SU-DHL-6 (cell line): ENCODE measurements around the gene CD80.

Experiments
- H2AFZ ChIP-seq: fragments of 200-600 bp; sonication (generic); 2 replicates; pipeline ENCODE4 v1.6.1; 2014; ENCODE audit warnings: low read depth, mild to moderate bottlenecking, moderate library complexity, mixed read lengths, antibody characterized with exemption, low read length; ENCODE audit not compliant: severe bottlenecking
- H3F3A ChIP-seq: fragments of 200-600 bp; shearing (Covaris generic); 2 replicates; pipeline ENCODE4 v1.6.0; 2016; ENCODE audit warnings: antibody characterized with exemption, mild to moderate bottlenecking; ENCODE audit not compliant: insufficient read depth
- H3K27ac ChIP-seq: fragments of 200-600 bp; sonication (generic); 2 replicates; pipeline ENCODE4 v1.5.1; 2016; ENCODE audit warnings: low read depth, mild to moderate bottlenecking, low read length, moderate library complexity, mixed read lengths
- H3K27me3 ChIP-seq: fragments of 200-600 bp; sonication (generic), shearing (Covaris generic); 2 replicates; pipeline ENCODE4 v1.6.0; 2014; ENCODE audit warnings: mild to moderate bottlenecking, low read length
- H3K36me3 ChIP-seq: fragments of 200-600 bp; sonication (generic); 2 replicates; pipeline ENCODE4 v1.6.1; 2014; ENCODE audit warnings: mild to moderate bottlenecking, low read length, mixed read lengths
- H3K4me2 ChIP-seq: fragments of 300-600, 200-600 bp; shearing (Covaris generic), sonication (generic); 2 replicates; pipeline ENCODE4 v1.6.0; 2014; ENCODE audit warnings: low read length, low read depth, mild to moderate bottlenecking; ENCODE audit not compliant: poor library complexity, severe bottlenecking
- H3K4me3 ChIP-seq: fragments of 200-600 bp; sonication (generic); 2 replicates; pipeline ENCODE4 v1.5.1; 2014; ENCODE audit warnings: antibody characterized with exemption, low read length, mild to moderate bottlenecking, mixed read lengths; ENCODE audit not compliant: insufficient read depth, poor library complexity, severe bottlenecking
- H3K79me2 ChIP-seq: fragments of 200-600 bp; sonication (generic); 2 replicates; pipeline ENCODE4 v1.6.1; 2014; ENCODE audit warnings: mild to moderate bottlenecking, low read length, moderate library complexity; ENCODE audit not compliant: insufficient read depth
- H3K9ac ChIP-seq: fragments of 200-600 bp; sonication (generic); 2 replicates; pipeline ENCODE4 v1.7.0; 2014; ENCODE audit warnings: mild to moderate bottlenecking, low read length
- H3K9me2 ChIP-seq: fragments of 200-600 bp; sonication (generic); replicated peaks from 2 replicates; pipeline ENCODE4 v1.6.1; 2014; ENCODE audit warnings: low read length; ENCODE audit not compliant: insufficient read depth
- H3K9me3 ChIP-seq: fragments of 200-600 bp; sonication (generic); 2 replicates; pipeline ENCODE4 v1.6.1; 2014; ENCODE audit warnings: low read length, mixed read lengths; ENCODE audit not compliant: insufficient read depth
- H4K20me1 ChIP-seq: fragments of 200-600 bp; sonication (generic); 2 replicates; pipeline ENCODE4 v1.6.1; 2014; ENCODE audit warnings: low read depth, mild to moderate bottlenecking, antibody characterized with exemption, low read length, moderate library complexity, mixed read lengths
- EZH2phosphoT487 ChIP-seq: fragments of 200-600 bp; sonication (generic), shearing (Covaris generic); conservative IDR thresholded peaks from 2 replicates; pipeline ENCODE4 v1.6.1; 2018; ENCODE audit warnings: mild to moderate bottlenecking, antibody characterized with exemption, low read length, moderate library complexity, mixed read lengths
- TF ChIP-seq, protein P1 (sequence below): fragments of 200-600 bp; sonication (generic); IDR thresholded peaks from one replicate; pipeline ENCODE4 v1.5.1; 2017; ENCODE audit warnings: antibody characterized with exemption, mild to moderate bottlenecking, low read length, moderate library complexity; ENCODE audit not compliant: insufficient read depth, poor library complexity, severe bottlenecking

CD80 gene

DNA sequence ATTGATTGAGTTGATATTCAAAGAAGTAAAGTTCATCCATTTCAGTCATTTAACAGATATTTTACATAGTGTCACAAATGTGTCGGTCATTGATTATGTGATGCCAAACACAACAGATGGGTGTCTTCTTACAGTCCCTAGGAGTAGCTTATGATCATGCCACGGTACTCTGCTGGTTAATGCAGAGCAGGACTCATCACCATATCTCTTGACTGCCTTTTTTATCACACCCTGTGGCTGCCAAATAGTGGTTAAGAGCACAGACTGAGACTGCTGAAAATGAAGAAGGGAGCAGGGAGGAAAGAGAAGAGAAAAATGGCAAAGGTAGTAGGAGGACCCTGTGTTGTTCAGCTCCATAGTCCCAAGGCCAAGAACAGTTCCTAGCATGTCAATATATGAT, 73.9 kb downstream of the CD80 start:
- Histone ChIP-seq H3K27ac (no peak overlapping the region), H3F3A (no peaks in the 10 kb centered on the region), H3K9me3 (no peaks in the 10 kb centered on the region), H3K36me3 (peaks cover 4% of the 10 kb centered on the region; the same call in 1 of the 2 replicates), H3K9me2 (no peaks in the 10 kb centered on the region), H2AFZ (no peak overlapping the region), H3K79me2 (no peaks in the 10 kb centered on the region), H3K9ac (no peak overlapping the region), H3K27me3 (no peaks in the 10 kb centered on the region), H3K4me2 (no peak overlapping the region), H3K4me3 (no peak overlapping the region), H4K20me1 (no peaks in the 10 kb centered on the region)
- no peak for TF ChIP-seq EZH2phosphoT487
- TF ChIP-seq, protein P1, sequence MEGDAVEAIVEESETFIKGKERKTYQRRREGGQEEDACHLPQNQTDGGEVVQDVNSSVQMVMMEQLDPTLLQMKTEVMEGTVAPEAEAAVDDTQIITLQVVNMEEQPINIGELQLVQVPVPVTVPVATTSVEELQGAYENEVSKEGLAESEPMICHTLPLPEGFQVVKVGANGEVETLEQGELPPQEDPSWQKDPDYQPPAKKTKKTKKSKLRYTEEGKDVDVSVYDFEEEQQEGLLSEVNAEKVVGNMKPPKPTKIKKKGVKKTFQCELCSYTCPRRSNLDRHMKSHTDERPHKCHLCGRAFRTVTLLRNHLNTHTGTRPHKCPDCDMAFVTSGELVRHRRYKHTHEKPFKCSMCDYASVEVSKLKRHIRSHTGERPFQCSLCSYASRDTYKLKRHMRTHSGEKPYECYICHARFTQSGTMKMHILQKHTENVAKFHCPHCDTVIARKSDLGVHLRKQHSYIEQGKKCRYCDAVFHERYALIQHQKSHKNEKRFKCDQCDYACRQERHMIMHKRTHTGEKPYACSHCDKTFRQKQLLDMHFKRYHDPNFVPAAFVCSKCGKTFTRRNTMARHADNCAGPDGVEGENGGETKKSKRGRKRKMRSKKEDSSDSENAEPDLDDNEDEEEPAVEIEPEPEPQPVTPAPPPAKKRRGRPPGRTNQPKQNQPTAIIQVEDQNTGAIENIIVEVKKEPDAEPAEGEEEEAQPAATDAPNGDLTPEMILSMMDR: no peak

- H3K27ac ChIP-seq: no peak overlapping the region
- no peak overlapping the region for H3K4me2 ChIP-seq
- H3K36me3 ChIP-seq: peaks cover 4% of the 10 kb centered on the region; the same call in 1 of the 2 replicates
- H3K9me2 ChIP-seq: no peaks in the 10 kb centered on the region
- no peak overlapping the region for H3K9ac ChIP-seq
- no peaks in the 10 kb centered on the region for H3K27me3 ChIP-seq
- no peaks in the 10 kb centered on the region for H4K20me1 ChIP-seq
- H2AFZ ChIP-seq: no peak overlapping the region
- no peak for TF ChIP-seq EZH2phosphoT487
- TF ChIP-seq, protein P1: no peak
- no peaks in the 10 kb centered on the region for H3K79me2 ChIP-seq
- H3F3A ChIP-seq: no peaks in the 10 kb centered on the region
- no peaks in the 10 kb centered on the region for H3K9me3 ChIP-seq
- H3K4me3 ChIP-seq: no peak overlapping the region
Observed at GRCh38 chr3:119483101-119483500, 76.3 kb downstream of the CD80 start.

DNA sequence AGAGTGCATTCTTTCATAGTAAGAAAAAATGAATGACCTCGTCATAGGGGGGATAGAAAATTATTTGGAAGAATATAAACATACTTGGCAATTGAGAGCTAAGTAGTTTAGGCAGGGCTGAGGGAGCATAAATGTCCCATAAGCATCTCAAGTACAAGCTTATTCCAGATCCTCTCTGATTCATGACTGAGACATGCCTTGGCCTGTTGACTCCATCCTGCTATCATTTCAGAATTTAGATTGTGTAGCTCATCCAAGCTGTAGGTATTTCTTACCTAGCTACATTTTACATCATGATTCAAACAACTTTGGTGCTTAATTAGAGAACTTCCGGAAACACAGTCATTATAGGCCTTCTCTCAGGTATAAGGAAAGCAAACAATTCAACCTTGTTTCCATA, 78.3 kb downstream of the CD80 start:
- Histone ChIP-seq H4K20me1 (no peaks in the 10 kb centered on the region), H3K27me3 (no peaks in the 10 kb centered on the region), H3K27ac (no peak overlapping the region), H3F3A (no peaks in the 10 kb centered on the region), H2AFZ (no peak overlapping the region), H3K9ac (no peak overlapping the region), H3K4me3 (no peak overlapping the region), H3K9me2 (no peaks in the 10 kb centered on the region), H3K79me2 (no peaks in the 10 kb centered on the region), H3K9me3 (no peaks in the 10 kb centered on the region), H3K4me2 (no peak overlapping the region), H3K36me3 (0 out of 2 replicates have a peak, but pooled peaks cover 4% of the 10 kb centered on the region)
- TF ChIP-seq EZH2phosphoT487: no peak
- TF ChIP-seq, protein P1: no peak
